Neural progenitor cell (in vitro differentiated cells): ENCODE results near the gene DOK3. TPM values are rescaled to one million over a fixed set of nuclear protein-coding genes. Genes with fewer than 3 reads are reported as not detected.

Experiments
- DNase-seq: peaks from one replicate; pipeline ENCODE4 v3.0.0-alpha.2; 2016; ENCODE audit warnings: low spot score
- H2AFZ ChIP-seq: fragments of 200-600 bp; sonication (generic); replicated peaks from 2 replicates; pipeline ENCODE4 v1.6.1; 2016; ENCODE audit warnings: antibody characterized with exemption
- H3F3A ChIP-seq: fragments of 200-600 bp; sonication (generic); 2 replicates; pipeline ENCODE4 v1.6.1; 2016; ENCODE audit warnings: antibody characterized with exemption, low read depth
- H3K27ac ChIP-seq: fragments of 200-600 bp; sonication (generic); 2 replicates; pipeline ENCODE4 v1.5.1; 2016; ENCODE audit warnings: mild to moderate bottlenecking
- H3K27me3 ChIP-seq: fragments of 200-600 bp; sonication (generic); 2 replicates; pipeline ENCODE4 v1.6.1; 2016; ENCODE audit warnings: mild to moderate bottlenecking, moderate library complexity
- H3K36me3 ChIP-seq: fragments of 200-600 bp; sonication (generic); 2 replicates; pipeline ENCODE4 v1.5.1; 2016
- H3K4me1 ChIP-seq: fragments of 200-600 bp; sonication (generic); 2 replicates; pipeline ENCODE4 v1.6.1; 2016; ENCODE audit warnings: mixed run types
- H3K4me2 ChIP-seq: fragments of 200-600 bp; sonication (generic); 2 replicates; pipeline ENCODE4 v1.6.1; 2016
- H3K4me3 ChIP-seq: fragments of 200-600 bp; sonication (generic); 2 replicates; pipeline ENCODE4 v1.5.1; 2016
- H3K79me2 ChIP-seq: fragments of 200-600 bp; sonication (generic); 2 replicates; pipeline ENCODE4 v1.6.1; 2016; ENCODE audit warnings: low read depth
- H3K9ac ChIP-seq: fragments of 200-600 bp; sonication (generic); 2 replicates; pipeline ENCODE4 v1.6.1; 2016
- H3K9me3 ChIP-seq: fragments of 200-600 bp; sonication (generic); 2 replicates; pipeline ENCODE4 v1.5.1; 2016; ENCODE audit warnings: low read depth
- H4K20me1 ChIP-seq: fragments of 200-600 bp; sonication (generic); 2 replicates; pipeline ENCODE4 v1.6.1; 2016; ENCODE audit warnings: low read depth
- H3K27ac Mint-ChIP-seq: 3 replicates; pipeline ENCODE4 v1.8.0; 2021; ENCODE audit warnings: mixed read lengths
- H3K27me3 Mint-ChIP-seq: 2 replicates; pipeline ENCODE4 v1.8.0; 2022; ENCODE audit warnings: low read depth, mild to moderate bottlenecking, inconsistent platforms, moderate library complexity, mixed read lengths; ENCODE audit not compliant: insufficient read depth
- H3K36me3 Mint-ChIP-seq: 3 replicates; pipeline ENCODE4 v1.8.0; 2021; ENCODE audit warnings: mixed read lengths
- H3K4me1 Mint-ChIP-seq: 3 replicates; pipeline ENCODE4 v1.8.0; 2021; ENCODE audit warnings: mixed read lengths
- H3K4me3 Mint-ChIP-seq: 3 replicates; pipeline ENCODE4 v1.8.0; 2021; ENCODE audit warnings: mild to moderate bottlenecking, moderate library complexity, mixed read lengths
- H3K9me3 Mint-ChIP-seq: 3 replicates; pipeline ENCODE4 v1.8.0; 2020; ENCODE audit warnings: mixed read lengths
- CTCF ChIP-seq: fragments of 200-600 bp; sonication (generic); IDR thresholded peaks from 2 replicates; pipeline ENCODE4 v1.5.1; 2017; ENCODE audit warnings: antibody characterized with exemption, mild to moderate bottlenecking
- EZH2 ChIP-seq: fragments of 200-600 bp; sonication (generic); IDR thresholded peaks from 2 replicates; pipeline ENCODE4 v1.6.1; 2017; ENCODE audit warnings: antibody characterized with exemption, mild to moderate bottlenecking, moderate library complexity
- EZH2phosphoT487 ChIP-seq: fragments of 200-600 bp; sonication (generic); IDR thresholded peaks from 2 replicates; pipeline ENCODE4 v1.6.1; 2017; ENCODE audit warnings: antibody characterized with exemption
- total RNA-seq: library from RNA; depleted of rRNA; stranded (reverse); fragments of >200 nt; gene quantifications from 2 replicates; pipeline ENCODE4 v1.2.3, GENCODE V29; 2015; ENCODE audit warnings: low replicate concordance

The DOK3 gene
- total RNA-seq, 1 donor from 2014 or later: 0.54 TPM

- H3K4me1 ChIP-seq: no peaks in the 10 kb centered on the region
- H3K36me3 ChIP-seq: no peaks in the 10 kb centered on the region
- Mint-ChIP-seq H3K27me3 (peaks cover 3% of the 10 kb centered on the region), H3K4me1 (peaks cover 18% of the 10 kb centered on the region), H3K4me3 (peak overlapping the region; percentile 58), H3K27ac (no peak overlapping the region), H3K36me3 (peaks cover 22% of the 10 kb centered on the region), H3K9me3 (no peaks in the 10 kb centered on the region)
- H3K27ac ChIP-seq: no peak overlapping the region
- TF ChIP-seq EZH2phosphoT487 (no peak), CTCF (no peak), EZH2 (no peak)
- H3F3A ChIP-seq: peaks cover 22% of the 10 kb centered on the region
- H2AFZ ChIP-seq: no peak overlapping the region
- no peak overlapping the region for H3K4me2 ChIP-seq
- H3K79me2 ChIP-seq: peaks cover 20% of the 10 kb centered on the region
- H3K9me3 ChIP-seq: no peaks in the 10 kb centered on the region
- H4K20me1 ChIP-seq: peaks cover 9% of the 10 kb centered on the region
- no peaks in the 10 kb centered on the region for H3K27me3 ChIP-seq
- H3K4me3 ChIP-seq: no peak overlapping the region
- H3K9ac ChIP-seq: no peak overlapping the region
- DNase-seq: no peak
These were observed 10.6 kb upstream of the DOK3 start for GRCh38 chr5:177520271-177520670.

GRCh38 chr5:177519463-177520235 is 10.0 kb upstream of the DOK3 start:
- H3K36me3 ChIP-seq: no peaks in the 10 kb centered on the region
- Mint-ChIP-seq H3K36me3 (peaks cover 23% of the 10 kb centered on the region), H3K9me3 (no peaks in the 10 kb centered on the region), H3K4me1 (peaks cover 21% of the 10 kb centered on the region), H3K4me3 (peak overlapping the region; percentile 46), H3K27me3 (peaks cover 4% of the 10 kb centered on the region), H3K27ac (no peak overlapping the region)
- DNase-seq: no peak
- no peak overlapping the region for H3K9ac ChIP-seq
- H3K4me3 ChIP-seq: no peak overlapping the region
- no peaks in the 10 kb centered on the region for H3K27me3 ChIP-seq
- TF ChIP-seq EZH2 (no peak), CTCF (no peak), EZH2phosphoT487 (no peak)
- no peak overlapping the region for H2AFZ ChIP-seq
- no peaks in the 10 kb centered on the region for H3K9me3 ChIP-seq
- peaks cover 22% of the 10 kb centered on the region for H3F3A ChIP-seq
- no peak overlapping the region for H3K4me2 ChIP-seq
- no peak overlapping the region for H3K27ac ChIP-seq
- H3K4me1 ChIP-seq: no peaks in the 10 kb centered on the region
- H3K79me2 ChIP-seq: peaks cover 25% of the 10 kb centered on the region
- peaks cover 7% of the 10 kb centered on the region for H4K20me1 ChIP-seq

- H3K9me3 Mint-ChIP-seq: no peaks in the 10 kb centered on the region
- peak within 1 kb of the TSS; percentile 83 for H3K9ac ChIP-seq
- no peaks in the 10 kb centered on the region for H3K9me3 ChIP-seq
- peak within 1 kb of the TSS; percentile 92 for H3K4me3 Mint-ChIP-seq
- peaks cover 22% of the 10 kb centered on the region for H3F3A ChIP-seq
- H3K36me3 Mint-ChIP-seq: peaks cover 32% of the 10 kb centered on the region
- peaks cover 9% of the 10 kb centered on the region for H3K27me3 Mint-ChIP-seq
- H3K4me2 ChIP-seq: peak within 1 kb of the TSS; percentile 94
- H4K20me1 ChIP-seq: peaks cover 9% of the 10 kb centered on the region
- peak within 1 kb of the TSS; percentile 61 for H3K27ac Mint-ChIP-seq
- peaks cover 25% of the 10 kb centered on the region for H3K79me2 ChIP-seq
- peaks cover 21% of the 10 kb centered on the region for H3K4me1 Mint-ChIP-seq
- H3K27me3 ChIP-seq: no peaks in the 10 kb centered on the region
- H3K4me1 ChIP-seq: no peaks in the 10 kb centered on the region
- DNase-seq: peak; percentile 98
- no peaks in the 10 kb centered on the region for H3K36me3 ChIP-seq
- H2AFZ ChIP-seq: peak within 1 kb of the TSS; percentile 34
- peak within 1 kb of the TSS; percentile 73 for H3K4me3 ChIP-seq
- H3K27ac ChIP-seq: peak within 1 kb of the TSS; percentile 82
- TF ChIP-seq EZH2 (no peak), EZH2phosphoT487 (no peak), CTCF (peak; percentile 24)
These were observed 7.3 kb upstream of the DOK3 start, which contains the start of gene DDX41 for GRCh38 chr5:177516601-177517568. Gene DDX41, minus strand, starts transcription at chr5:177516961. Its CDS starts 16 bp downstream, at chr5:177516945.
